ENCODE measurements around the gene CST7. TPM values are rescaled to one million over a fixed set of nuclear protein-coding genes. Genes with fewer than 3 reads are reported as not detected.

Gene CST7
- total and polyA plus RNA-seq, 2 donors from 2014 or later: 1.4 to 3.7 TPM

- Histone ChIP-seq H3K27me3 (ENCODE audit: control insufficient read depth, insufficient read depth, low read length) (no peaks in the 10 kb centered on the region), H3K27ac (ENCODE audit: low read depth in 2 of 2, low read length in 2 of 2) (no peak overlapping the region), H3K9ac (ENCODE audit: low read length in 3 of 3) (no peak overlapping the region), H3K36me3 (ENCODE audit: control insufficient read depth in 2 of 3, insufficient read depth in 3 of 3, low read length in 3 of 3) (no peaks in the 10 kb centered on the region), H3K9me3 (ENCODE audit: control insufficient read depth in 2 of 3, insufficient read depth in 1 of 3, low read length in 3 of 3) (peaks cover 0 to 8% (median 5%) of the 10 kb centered on the region in 3 donors), H3K4me1 (ENCODE audit: control insufficient read depth in 2 of 3, insufficient read depth in 2 of 3, low read depth in 1 of 3, low read length in 3 of 3) (no peaks in the 10 kb centered on the region), H3K4me3 (ENCODE audit: low read length in 3 of 3) (no peak overlapping the region)
- no peak for FAIRE-seq
- intact Hi-C loops (cut with DNase I): no loop called here
- DNase-seq: no peak
- TF ChIP-seq, protein P1, sequence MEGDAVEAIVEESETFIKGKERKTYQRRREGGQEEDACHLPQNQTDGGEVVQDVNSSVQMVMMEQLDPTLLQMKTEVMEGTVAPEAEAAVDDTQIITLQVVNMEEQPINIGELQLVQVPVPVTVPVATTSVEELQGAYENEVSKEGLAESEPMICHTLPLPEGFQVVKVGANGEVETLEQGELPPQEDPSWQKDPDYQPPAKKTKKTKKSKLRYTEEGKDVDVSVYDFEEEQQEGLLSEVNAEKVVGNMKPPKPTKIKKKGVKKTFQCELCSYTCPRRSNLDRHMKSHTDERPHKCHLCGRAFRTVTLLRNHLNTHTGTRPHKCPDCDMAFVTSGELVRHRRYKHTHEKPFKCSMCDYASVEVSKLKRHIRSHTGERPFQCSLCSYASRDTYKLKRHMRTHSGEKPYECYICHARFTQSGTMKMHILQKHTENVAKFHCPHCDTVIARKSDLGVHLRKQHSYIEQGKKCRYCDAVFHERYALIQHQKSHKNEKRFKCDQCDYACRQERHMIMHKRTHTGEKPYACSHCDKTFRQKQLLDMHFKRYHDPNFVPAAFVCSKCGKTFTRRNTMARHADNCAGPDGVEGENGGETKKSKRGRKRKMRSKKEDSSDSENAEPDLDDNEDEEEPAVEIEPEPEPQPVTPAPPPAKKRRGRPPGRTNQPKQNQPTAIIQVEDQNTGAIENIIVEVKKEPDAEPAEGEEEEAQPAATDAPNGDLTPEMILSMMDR (IDR thresholded peaks at IDR 0.05; ENCODE audit: borderline replicate concordance, extremely low read depth, insufficient read depth): no peak
These were observed 39.8 kb upstream of the CST7 start for GRCh38 chr20:24909086-24909780.

- FAIRE-seq: no peak
- Histone ChIP-seq H3K4me3 (ENCODE audit: low read length in 3 of 3) (no peak overlapping the region), H3K9ac (ENCODE audit: low read length in 3 of 3) (no peak overlapping the region), H3K36me3 (ENCODE audit: control insufficient read depth in 2 of 3, insufficient read depth in 3 of 3, low read length in 3 of 3) (no peaks in the 10 kb centered on the region), H3K4me1 (ENCODE audit: control insufficient read depth in 2 of 3, insufficient read depth in 2 of 3, low read depth in 1 of 3, low read length in 3 of 3) (no peaks in the 10 kb centered on the region), H3K27me3 (ENCODE audit: control insufficient read depth, insufficient read depth, low read length) (no peaks in the 10 kb centered on the region), H3K9me3 (ENCODE audit: control insufficient read depth in 2 of 3, insufficient read depth in 1 of 3, low read length in 3 of 3) (peaks cover 0 to 8% (median 5%) of the 10 kb centered on the region in 3 donors), H3K27ac (ENCODE audit: low read depth in 2 of 2, low read length in 2 of 2) (no peak overlapping the region)
- TF ChIP-seq, protein P1 (IDR thresholded peaks at IDR 0.05; ENCODE audit: borderline replicate concordance, extremely low read depth, insufficient read depth): no peak
- intact Hi-C loops (cut with DNase I): no loop called here
- peak in 4 of 5 donors; percentile 22 to 70 (median 52) for DNase-seq
These were observed 39.2 kb upstream of the CST7 start for GRCh38 chr20:24909861-24910260.

DNA sequence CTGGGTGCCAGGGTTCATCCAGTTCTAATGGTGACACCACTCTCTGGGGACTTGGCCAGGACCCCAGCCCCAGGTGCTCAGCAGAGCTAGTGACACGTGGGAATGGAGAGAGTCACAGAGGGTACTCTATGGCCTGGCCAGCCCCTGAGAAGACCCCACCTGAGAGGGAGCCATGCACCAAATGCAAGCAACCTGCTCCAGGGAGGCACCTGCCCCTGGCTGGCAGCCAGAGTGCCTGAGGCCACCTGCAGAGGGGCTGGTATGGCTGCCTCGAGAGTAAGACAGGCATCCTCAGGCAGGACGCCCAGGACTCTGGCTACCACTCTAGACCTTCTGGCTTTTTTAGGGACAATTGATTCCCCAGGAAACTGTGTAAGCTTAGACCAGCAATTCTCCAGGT lies 38.6 kb upstream of the CST7 start:
- TF ChIP-seq, protein P1 (IDR thresholded peaks at IDR 0.05; ENCODE audit: borderline replicate concordance, extremely low read depth, insufficient read depth): no peak
- Histone ChIP-seq H3K4me1 (ENCODE audit: control insufficient read depth in 2 of 3, insufficient read depth in 2 of 3, low read depth in 1 of 3, low read length in 3 of 3) (no peaks in the 10 kb centered on the region), H3K27me3 (ENCODE audit: control insufficient read depth, insufficient read depth, low read length) (no peaks in the 10 kb centered on the region), H3K9ac (ENCODE audit: low read length in 3 of 3) (no peak overlapping the region), H3K36me3 (ENCODE audit: control insufficient read depth in 2 of 3, insufficient read depth in 3 of 3, low read length in 3 of 3) (no peaks in the 10 kb centered on the region), H3K27ac (ENCODE audit: low read depth in 2 of 2, low read length in 2 of 2) (no peak overlapping the region), H3K4me3 (ENCODE audit: low read length in 3 of 3) (no peak overlapping the region), H3K9me3 (ENCODE audit: control insufficient read depth in 2 of 3, insufficient read depth in 1 of 3, low read length in 3 of 3) (peaks cover 0 to 8% (median 5%) of the 10 kb centered on the region in 3 donors)
- DNase-seq (no peak), FAIRE-seq (no peak)
- intact Hi-C loops (cut with DNase I): no loop called here
